Brain pericyte (primary cell): ENCODE measurements around the gene MACROD1.
A peak's percentile ranks its signal among the peaks of the same experiment; 100 is the strongest.
"Not testable (repeated sequence)": the region's sequence is repeated elsewhere in the genome, so short reads cannot be mapped to it uniquely, and the experiment has no call there.

Source experiments
- DNase-seq: peaks from one replicate; pipeline ENCODE4 v3.0.0-alpha.2; 2012; ENCODE audit warnings: low read depth, low spot score

The MACROD1 gene

DNA sequence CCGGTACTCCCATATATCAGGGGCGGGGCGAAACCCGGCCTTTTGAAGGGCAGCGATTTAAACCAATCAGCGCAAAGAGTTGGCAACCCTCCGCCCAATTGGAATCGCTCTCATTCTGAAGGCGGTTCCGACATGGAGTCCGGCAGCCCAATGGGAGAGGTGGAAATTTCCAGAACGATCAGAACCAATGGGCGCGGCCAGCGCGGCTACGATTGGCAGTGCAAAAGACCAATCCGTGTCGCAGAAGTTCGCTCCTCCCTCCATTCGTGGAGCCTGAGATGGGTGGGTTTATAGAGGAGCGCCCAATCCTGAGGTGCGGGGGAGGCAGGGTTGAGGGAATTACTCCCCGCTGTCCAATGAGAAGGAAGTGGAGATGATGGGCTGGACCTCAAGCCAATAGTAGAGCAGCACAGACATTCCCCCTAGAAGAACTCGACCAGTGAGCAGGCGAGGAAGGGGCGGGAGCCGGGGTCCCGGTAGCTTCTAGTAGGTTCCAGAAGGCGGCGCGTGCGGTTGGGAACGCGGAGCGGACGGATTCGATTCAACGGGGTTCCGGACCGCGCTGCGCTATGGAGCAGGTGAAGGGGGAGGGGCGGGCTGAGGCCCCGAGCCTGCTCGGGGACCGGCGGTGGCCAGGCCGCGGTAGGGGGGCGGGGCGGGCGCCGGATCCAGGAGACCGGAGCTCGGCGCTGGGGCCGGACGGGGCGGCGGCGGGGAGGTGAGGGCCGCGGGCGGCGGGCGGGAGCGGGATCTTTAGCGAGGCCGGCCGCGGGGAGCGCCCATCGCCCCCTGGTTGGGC lies 20.0 kb upstream of the MACROD1 start, which contains the start of gene STIP1:
Gene STIP1, plus strand, starts transcription at position 479 of the 799 bp plus-strand sequence. Its CDS starts 91 bp downstream, at position 570.
- DNase-seq = peak; percentile 100

DNA sequence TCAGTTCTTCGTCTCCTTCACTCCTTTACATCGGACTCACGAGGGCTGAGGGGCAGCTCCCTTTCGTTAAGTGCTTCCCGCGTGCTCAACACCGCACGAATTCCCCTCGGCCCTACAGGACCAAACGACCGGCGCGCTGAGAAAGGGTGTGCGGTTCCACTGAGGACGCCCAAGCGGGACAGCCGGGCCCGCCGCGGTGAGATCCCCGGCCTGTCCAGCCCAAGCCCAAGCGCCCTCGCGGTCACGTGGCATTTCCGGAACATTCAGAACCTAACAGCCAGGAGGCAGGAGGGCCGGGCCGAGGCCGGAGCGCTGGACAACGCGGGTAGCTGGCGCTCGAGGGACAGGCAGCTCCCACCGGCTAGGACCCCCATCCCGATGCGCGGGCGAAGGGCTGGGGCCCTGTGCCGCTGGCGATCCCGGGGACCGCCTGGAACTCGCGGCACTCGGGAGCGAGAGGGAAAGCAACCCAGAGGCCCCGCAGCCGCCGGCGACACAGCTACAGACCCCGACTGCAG lies 19.3 kb upstream of the MACROD1 start:
- no peak for DNase-seq

DNA sequence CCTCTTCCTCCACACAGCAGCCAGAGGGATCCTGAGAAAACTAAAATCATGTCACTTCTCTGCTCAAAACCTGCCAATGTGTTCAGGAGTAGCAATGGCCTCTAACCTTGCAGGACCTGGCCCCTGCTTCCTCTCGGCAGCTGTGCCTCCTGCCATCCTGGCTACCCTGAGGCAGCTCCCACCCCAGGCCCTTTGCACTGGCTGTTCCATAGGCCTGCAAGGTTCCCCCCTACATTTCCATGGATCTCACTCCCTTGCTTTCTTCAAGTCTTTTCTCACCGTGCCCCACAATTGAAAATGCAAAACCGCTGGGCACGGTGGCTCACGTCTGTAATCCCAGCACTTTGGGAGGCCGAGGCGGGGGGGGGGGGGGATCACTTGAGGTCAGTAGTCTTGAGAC lies 18.0 kb upstream of the MACROD1 start:
- no peak for DNase-seq

DNA sequence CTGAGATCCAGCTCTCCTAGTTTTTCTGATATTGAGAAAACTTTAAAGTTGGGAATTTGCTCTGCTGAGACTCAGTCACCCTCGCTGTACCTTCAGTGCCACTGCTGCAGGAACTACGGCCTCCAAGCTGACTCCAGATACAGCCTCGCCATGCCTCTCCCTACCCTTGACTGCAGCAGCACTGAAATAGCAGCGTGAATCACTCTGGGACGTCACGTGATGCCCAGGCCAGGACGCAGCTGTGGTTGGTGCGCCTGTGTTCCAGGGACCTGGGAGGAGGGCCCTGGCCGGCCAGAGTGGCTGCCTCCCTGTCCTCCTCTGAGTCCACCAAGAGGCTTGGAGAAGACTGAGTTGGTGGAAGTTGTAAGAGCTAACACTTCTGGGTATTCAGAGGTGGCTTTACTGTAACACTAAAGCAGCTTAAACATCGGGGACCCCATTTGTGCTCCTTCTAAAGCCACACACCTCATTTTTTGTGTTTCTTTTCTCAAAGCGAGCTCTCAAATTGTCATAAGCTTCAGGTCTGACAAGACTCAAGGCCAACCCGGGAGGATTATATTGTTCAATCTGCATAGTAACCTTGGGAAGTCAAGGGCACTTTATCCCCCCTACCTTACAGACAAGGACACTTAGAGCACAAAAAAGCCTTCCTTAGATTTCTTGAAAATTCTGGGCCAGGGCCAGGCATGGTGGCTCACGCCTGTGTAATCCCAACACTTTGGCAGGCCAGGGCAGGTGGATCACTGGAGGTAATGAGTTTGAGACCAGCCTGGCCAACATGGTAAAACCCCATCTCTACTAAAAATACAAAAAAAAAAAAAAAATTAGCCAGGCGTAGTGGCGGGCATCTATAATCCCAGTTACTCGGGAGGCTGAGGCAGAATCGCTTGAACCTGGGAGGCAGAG lies 15.8 kb upstream of the MACROD1 start:
- peak; percentile 66 for DNase-seq

DNA sequence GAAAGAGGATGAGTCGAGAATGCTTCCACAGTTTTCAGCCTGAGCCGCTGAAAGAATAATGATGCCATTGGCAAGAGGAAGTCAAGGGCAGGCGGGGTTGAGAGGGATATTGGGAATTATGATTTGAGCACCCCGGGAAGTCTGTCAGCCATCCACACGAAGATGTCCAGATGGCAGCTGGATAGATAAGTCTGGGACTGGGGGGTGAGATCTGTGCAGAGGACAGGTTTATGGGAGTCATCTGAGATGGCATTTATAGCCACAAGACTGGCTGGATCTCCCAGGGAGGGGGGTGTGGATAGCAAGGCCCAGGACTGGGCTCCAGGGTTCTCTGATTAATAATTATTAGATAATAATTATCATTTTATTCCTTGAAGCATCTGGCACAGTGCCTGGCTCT lies 15.0 kb upstream of the MACROD1 start:
- DNase-seq = no peak

DNA sequence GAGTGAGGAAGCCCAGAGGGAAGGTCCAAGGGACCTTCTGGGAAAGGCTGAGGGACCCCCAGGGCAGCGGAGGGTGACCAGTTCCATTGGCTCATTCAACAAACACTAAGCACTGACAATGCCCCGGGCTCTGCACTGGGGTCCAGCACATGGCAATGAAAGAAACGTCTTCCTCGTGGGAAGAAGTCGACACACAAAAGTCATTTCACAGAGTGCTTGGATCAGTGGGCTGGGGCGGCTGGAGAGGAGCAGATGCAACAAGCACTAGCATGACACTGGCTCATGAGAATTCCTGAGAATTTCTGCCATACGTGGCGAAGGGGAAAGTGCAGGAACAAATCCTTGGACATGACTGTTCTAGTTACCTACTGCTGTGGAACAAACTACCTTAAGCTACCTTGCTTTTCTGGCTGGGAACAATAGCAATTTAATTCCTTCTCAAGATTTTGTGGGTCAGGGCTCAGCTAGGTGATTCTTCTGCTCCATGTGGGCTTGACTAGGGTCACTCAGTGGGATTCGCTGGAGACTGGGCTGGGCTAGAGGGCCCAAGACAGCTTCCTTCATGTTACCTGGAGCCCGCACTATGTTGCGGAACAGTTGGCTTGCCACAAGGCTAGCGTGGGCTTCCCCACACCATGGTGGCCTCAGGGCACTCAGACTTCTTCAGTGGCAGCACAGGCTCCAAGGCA lies 13.2 kb upstream of the MACROD1 start:
- DNase-seq = no peak

DNA sequence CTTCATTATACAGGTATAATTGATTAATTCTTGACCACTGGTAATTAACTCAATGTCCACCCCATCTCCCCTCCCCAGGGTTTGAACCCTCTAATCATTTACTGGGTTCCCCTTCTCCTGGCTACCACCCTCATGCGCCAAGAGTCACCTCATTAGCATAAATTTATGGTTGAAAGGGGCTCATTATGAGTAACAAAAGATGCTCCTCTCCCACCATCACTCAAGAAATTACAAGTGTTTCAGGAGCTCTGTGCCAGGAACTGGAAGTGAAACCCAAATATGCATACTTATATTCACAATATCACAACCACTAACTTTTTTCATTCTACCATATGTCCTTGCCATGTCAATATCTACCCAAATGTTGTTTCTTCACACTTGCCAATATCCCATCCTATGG lies 12.3 kb upstream of the MACROD1 start:
- DNase-seq = no peak

DNA sequence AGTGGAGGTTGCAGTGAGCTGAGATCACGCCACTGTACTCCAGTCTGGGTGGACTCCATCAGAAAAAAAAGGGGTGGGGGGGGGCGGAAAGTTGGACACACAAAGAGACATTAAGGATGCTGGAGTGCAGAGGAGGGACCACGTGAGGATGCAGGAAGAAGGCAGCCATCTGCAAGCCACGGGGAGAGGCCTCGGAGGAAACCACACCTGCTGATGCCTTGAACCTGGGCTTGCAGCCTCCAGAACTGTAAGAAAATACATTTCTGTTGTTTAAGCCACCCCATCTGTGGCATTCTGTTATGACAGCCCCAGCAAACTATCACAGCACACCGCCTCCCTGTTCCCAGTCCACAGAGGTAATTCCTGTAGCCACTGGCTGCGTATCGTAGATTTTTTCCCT lies 10.8 kb upstream of the MACROD1 start:
- DNase-seq = no peak

DNA sequence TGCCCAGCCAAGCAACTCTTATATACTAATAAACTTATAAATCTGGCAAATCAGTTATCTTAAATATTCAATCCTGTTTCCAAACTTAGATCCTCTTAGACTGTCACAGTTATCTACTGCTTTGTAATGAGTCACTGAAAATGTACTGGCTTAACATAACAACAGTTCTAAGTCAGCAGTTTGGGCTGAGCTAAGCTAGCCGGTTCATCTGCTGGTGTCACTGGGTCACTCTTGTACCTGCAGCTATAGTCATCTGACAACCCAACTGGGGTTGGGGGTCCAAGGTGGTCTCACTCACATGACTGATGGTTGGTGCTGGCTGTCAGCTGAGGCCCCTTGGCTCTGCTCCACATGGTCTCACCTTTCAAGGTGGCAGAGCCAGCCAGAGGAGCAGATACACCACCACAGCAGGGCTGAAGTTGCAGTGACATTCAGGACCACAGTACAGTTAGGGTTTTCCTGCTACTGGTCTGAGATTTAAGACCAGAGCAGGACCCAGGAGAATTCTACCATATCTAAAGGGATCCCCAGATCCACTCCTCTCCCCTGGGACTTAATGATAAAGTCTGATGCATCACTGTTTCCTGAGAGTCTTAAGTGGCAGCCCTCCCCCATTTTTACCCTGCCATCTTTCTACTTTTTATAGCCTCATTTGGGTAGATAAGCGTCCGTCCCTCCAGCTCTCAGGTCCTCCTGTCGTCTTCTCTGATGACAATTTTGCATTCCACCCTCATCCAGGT lies 7.9 kb upstream of the MACROD1 start:
- DNase-seq = no peak

DNA sequence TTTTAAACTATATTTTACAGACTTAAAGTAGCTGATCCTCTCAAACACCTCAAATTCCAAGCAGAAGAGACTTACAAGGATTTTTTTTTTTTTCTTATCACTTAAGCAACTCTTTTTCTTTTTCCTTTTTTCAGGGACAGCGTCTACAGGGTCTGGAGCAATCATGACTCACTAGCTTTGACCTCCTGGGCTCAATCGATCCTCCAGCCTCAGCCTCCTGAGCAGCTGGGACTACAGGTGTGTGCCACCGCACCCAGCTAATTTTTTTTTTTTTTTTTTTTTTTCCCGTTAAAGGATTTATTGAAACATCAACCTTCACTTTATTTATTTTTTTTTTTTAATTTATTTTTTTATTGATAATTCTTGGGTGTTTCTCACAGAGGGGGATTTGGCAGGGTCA lies 4.5 kb upstream of the MACROD1 start:
- DNase-seq = no peak

DNA sequence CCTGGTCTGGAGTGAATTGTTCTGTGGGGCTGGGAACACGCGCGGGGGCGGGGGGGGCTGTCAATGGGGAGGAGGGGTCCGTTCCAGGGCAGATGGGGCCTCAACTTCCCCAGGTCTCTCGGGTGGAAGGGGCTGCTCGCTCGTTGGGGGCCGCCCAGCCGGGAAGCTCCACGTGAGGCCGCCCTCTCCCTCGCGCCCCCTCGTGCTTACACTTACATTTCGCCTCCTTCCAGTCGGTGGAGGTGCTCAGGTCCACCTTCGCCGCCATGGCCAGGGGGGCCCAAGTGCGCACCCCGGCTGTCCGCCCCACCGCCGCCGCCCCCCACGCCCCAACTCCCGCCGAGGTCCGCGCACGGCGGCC lies 452 bp downstream of the MACROD1 start:
- DNase-seq = no peak

DNA sequence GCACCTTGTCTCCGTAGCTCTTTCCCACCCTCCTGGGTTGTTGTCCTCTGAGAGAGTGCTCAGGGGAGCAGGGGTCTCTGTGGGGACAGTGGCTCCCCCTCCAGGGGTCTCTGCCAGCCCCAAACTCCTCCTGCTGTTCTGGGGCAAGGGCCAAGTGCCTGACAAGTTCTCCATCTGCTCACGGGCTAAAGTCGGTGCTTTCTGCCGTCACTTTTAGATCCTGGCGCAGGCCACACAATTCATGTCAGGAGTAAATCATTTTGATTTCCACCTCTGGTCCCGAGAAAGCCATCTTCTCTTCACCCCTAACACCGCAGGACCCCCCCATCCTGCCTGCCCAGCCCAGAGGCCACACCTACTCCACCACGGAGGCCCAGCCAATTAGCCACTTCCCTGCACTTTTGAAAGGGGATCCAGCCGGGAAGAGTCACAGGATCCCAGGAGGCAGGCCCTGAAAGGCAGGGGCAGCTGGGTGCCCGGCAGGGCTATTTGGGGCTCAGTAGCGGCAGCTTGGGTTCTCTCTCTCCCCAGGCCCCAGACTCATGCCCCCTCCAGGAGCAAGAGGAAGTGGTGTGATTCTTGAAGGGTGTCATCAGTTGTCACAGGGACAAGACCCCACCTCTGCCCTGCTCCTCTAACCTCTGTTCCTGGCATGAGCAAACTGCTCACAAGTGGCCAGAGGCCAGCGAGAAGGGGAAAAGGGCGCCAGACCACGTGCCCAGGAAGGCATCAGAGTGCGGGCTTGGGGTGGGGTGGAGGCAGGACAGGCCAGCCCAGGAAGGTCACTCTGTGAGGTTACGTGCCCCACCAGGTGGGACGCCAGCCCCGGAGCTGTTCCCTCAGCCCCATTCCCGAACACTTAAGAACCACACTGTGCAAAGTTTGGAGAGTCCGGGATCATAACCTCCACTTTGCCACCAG lies 1.3 kb downstream of the MACROD1 start:
- no peak for DNase-seq

DNA sequence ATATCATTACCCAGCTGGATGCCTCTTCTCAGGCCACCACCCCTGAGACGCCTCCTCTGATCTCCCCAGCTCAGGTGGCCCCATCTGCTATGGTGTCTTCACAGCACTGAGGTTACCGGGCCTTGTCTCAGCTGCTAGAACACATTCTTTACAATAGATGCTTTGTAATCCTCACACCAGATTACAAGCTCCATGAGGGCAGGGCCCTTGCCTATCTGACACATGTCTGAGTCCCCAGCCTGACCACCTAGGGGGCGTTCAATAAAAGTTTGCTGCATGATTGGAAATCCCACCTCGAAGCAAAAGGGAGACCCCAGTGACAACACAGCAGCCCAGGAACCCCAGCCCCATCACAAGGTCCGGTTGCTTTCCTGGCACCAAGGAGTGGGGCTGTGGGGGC lies 2.0 kb downstream of the MACROD1 start:
- no peak for DNase-seq

DNA sequence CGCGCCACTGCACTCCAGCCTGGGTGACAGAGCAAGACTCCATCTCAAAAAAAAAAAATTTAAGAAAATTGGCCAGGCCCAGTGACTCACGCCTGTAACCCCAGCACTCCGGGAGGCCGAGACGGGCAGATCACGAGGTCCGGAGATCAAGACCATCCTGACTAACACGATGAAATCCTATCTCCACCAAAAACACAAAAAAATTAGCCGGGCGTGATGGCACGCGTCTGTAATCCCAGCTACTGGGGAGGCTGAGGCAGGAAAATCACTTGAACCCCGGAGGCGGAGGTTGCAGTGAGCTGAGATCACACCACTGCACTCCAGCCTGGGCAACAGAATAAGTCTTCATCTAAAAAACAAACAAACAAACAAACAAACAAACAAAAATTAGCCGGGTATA lies 3.1 kb downstream of the MACROD1 start:
- DNase-seq = not testable (repeated sequence)

DNA sequence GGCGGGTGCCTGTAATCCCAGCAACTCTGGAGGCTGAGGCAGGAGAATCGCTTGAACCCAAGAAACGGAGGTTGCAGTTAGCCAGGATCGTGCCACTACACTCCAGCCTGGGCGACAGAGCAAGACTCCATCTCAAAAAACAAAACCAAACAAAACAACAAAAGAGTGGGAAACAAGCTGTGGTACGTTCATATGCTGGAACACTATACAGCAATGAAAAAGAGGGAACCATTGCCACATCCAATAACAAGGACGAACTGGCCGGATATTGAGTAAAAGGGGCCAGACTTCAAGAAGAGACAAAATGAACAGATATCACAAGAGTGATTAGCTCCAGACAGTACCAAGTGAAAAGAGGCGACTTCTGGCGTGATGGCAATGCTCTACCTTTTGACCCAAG lies 4.9 kb downstream of the MACROD1 start:
- no peak for DNase-seq

DNA sequence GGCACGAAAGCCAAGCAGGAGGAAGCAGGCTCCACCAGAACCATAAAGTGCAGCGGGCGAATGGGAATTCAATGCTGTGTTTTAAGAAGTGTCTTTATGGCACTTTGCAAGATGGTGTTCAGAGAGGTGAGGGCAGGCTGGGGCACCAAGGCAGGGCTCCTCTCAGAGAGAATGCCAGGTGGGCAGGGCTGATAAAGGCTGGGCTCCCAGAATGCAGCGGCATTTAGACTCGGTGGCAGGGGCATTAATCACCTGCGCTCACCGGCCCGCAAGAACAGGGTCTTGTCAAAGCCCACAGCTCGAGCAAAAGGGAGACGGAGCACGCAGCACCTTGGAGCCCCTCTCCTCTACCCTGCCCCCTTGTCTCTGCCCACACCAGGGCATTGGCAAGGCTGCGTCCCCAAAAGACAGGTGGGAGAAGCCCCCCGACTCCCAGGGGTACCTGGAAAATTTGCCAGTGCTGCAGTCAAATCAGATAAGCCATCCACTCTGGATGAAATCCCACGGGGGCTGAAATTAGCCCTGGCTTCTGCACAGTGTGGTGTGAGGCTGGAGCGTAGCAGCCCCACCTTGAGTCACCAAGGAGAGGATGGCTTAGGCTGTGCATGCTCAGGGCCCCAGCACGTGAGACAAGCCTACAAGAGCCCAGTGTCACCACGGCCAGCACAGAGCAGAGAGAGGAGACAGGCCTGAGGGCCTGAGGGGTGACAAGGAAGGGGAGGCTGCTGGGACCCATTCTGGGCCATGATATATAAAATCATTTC lies 8.1 kb downstream of the MACROD1 start:
- DNase-seq = no peak

DNA sequence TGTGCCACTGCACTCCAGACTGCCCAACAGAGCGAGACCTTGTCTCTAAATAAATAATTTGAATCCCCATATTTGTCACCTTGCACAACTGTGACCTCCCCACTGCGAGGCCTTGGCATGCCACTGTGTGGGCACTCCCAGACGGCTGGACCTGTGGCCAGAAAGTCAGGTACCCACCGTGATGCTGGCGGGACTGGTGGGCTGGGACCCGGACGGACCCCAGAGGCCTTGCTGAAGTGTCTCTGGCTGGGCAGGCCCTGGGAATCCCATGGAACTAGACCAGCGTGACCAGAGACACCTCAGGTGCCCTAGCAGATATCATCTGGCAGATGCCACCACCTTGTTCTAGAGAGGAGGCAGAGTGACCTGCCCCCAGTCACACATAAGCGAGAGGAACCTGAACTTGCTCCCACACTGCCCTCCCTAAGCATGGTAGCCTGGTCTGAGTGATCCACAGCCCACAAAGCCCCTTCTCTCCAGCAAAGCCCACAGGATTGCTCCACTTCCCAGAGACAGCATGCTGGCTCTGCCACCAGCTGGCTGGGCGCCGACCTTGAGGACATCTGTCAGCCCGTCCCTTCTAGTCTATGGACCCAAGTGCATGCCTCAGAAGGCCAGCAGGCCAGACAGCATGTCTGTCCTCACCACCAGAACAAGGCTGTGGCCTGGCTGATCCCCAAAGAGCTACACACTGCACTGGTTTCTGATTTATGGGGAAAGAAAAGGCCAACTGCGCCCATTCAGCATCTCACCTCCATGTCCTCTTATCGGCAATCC lies 9.5 kb downstream of the MACROD1 start:
- DNase-seq = no peak

DNA sequence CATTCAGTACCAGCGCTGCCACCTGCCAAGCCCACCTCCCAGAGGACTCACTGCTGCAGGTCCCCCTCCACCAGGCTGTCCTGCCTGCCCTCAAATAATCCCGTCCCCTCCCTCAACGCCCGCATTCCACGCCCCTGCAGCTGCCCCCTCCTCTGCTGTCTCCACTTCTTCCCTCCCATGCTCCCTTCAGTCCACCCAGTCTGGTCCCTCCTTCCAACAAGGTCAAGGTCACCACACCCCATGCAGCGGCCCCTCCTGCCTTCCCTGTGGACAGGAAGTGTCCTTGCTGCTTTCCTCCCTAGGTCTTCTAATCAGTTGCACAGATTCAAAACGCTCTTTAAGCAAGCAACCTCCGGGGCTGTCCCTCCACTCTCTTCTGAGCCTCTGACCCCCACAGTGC lies 12.1 kb downstream of the MACROD1 start:
- DNase-seq = no peak
